Stimulated activated CD8-positive, alpha-beta memory T cell treated with anti-CD3 and anti-CD28 coated beads, Interleukin-15, amount 100 ng/mL, for 48 hours (primary cell): ENCODE data around the gene PKD1L1.
"Not testable (repeated sequence)": the region's sequence is repeated elsewhere in the genome, so short reads cannot be mapped to it uniquely, and the experiment has no call there.

Experiments
- DNase-seq, 2 donors: peaks; one replicate each; pipeline ENCODE4 v3.0.0-alpha.2; 2020; ENCODE audit warnings: low read depth in 2 of 2

PKD1L1 gene

DNA sequence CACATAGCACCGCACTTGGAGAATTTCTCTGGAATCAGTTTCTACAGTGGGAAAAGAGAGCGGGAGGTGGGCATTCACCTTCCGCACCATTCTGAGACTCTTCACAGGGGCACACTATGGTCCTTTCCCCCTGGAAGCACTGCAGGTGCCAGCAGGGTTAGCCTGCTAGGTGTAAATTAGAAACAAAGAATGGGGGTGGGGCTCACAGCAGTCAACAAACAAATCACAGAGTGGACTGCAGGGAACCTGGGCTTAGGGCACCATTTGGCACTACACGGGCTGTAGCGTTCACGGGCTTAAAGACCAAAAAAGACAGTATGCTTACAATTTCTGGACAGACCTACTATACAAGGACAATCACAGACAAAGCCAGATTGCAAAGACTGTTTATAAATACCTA, 8.0 kb upstream of the PKD1L1 start:
- no peak for DNase-seq

GRCh38 chr7:47954231-47954911, 6.1 kb upstream of the PKD1L1 start:
- DNase-seq, result no peak

DNA sequence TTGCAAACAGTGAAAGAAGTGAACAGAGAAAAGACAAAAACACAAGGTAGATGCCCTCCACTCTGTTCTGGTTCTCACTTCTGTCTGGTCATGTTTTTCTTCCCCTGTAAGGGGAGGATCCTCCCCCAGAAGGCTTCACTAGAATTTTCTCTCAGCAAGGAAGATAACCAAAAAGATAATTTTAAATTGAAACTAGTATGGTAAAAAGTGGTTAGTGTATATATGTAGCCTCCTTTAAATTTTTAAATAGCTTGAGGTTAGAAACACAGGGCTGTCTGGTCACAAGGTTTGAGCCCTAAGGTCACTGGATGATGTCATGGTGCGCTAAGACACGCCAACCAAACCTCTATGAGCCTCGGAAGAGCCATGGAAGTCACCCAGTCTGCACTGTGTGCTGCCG, 5.6 kb upstream of the PKD1L1 start:
- no peak for DNase-seq

DNA sequence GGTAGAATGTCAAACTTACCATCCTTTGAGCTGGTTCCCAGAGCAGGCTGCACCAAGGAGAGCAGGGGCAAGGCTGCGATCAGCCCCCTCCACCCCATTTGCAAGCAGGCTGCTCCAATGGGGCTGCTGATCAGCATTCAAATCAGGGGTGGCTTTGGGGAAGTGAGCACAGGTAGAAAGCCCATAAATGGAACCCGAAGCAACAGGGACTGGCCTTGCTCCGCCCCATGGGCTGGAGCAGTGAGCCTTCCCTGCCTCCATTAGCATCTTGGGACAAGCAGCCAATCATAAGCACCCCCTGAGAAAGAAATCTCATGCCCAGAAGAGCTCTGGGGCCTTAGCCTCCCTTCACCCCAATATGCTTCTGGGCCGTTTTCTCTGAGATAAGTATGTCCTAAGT, 4.0 kb upstream of the PKD1L1 start:
- DNase-seq, result no peak

DNA sequence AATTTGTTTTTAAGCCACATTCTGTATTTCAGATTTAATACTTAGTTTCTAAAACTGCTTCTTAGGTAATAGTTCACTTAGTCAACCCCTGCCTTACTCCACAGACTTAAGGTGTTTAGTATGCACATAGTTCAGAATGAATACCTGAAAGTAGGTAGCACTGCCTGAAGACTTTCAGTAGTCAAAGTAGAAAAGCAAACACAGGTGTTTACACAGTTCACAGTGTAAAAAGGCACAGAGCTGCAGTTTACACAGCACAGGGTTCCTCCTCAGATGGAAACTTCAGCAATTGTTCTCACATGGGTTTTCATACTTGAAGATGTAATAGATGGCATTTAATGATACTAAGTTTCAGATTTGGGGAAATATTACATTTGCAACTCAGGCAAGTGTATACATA, 3.1 kb upstream of the PKD1L1 start:
- DNase-seq, result no peak

GRCh38 chr7:47950714-47951113, 2.4 kb upstream of the PKD1L1 start:
- DNase-seq, result no peak

DNA sequence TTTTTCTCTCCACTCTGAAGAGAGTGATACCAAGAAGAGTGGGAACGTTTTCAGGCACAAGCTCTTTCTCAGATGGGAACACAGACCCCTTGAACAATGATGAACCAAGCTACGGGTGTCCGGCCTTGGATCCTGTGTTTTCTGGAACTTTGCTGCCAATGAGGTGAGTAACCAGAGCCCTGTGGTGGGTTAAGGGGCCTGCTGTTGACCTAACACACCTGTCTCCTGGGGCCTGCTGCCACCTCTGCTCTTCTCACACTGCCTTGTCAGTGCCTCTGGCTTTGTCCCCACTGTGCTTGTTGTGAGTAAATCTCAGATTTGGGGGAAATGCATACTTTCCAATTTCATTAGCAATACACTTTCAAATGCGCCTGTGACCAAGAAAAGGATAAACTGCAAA, 1.4 kb upstream of the PKD1L1 start:
- DNase-seq, result no peak

GRCh38 chr7:47947355-47947749, 914 bp downstream of the PKD1L1 start:
- no peak for DNase-seq

- no peak for DNase-seq
These were observed 1.5 kb downstream of the PKD1L1 start for GRCh38 chr7:47946581-47947354.

- DNase-seq, result peak; percentile 29 to 39
These were observed 2.8 kb downstream of the PKD1L1 start for GRCh38 chr7:47945261-47946015.

GRCh38 chr7:47944536-47945260, 3.6 kb downstream of the PKD1L1 start:
- no peak for DNase-seq

GRCh38 chr7:47943676-47944474, 4.4 kb downstream of the PKD1L1 start:
- DNase-seq, result no peak

DNA sequence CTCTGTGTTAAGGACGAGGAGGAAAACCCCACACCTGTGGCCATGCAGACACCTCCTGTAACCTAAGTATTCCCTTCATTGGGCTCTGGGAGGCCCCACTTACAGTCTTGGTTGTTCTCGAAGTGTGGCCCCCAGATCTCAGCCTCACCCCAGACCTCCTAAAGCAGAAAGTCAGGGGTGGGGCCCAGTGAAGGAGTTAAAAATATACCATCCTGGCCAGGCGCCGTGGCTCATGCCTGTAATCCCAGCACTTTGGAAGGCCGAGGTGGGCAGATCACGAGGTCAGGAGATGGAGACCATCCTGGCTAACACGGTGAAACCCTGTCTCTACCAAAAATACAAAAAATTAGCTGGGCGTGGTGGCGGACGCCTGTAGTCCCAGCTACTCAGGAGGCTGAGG, 5.6 kb downstream of the PKD1L1 start:
- DNase-seq, result not testable (repeated sequence)

- DNase-seq, result no peak
These were observed 6.1 kb downstream of the PKD1L1 start for GRCh38 chr7:47942132-47942531.

DNA sequence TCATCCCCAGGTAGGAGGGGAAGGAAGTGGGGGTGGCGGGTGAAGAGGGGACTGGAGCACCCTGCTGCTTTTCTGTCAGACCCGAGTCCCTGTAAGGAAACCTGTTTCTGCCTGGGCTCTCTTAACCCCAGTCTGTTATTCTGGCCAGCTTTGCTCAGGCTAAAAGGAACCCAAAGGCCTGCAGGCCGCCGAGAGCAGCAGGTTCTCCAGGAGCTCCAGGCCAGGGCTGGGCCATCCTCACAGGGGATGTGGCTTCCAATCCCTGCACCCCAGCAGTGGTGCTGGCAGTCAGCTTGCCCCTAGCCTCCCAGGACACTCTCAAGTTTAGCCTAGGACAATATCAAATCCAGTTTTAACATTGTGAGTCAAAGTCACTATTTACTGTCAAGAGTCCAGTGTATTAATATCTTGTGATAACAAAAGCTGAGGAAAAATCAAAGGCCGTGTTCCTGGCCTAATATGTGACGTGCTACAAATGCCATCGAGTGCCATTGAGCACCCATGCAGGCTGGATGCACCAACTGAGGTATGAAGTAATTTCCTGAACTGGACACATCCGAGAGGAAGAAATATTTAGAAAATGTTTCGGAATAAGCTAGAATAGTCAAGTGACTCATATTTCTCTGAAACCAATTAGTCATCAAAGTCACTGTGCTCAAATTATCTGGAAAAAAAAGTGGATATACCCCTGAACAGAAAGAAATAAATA, 7.0 kb downstream of the PKD1L1 start:
- no peak for DNase-seq

- no peak for DNase-seq
These were observed 7.9 kb downstream of the PKD1L1 start for GRCh38 chr7:47940088-47941013.

DNA sequence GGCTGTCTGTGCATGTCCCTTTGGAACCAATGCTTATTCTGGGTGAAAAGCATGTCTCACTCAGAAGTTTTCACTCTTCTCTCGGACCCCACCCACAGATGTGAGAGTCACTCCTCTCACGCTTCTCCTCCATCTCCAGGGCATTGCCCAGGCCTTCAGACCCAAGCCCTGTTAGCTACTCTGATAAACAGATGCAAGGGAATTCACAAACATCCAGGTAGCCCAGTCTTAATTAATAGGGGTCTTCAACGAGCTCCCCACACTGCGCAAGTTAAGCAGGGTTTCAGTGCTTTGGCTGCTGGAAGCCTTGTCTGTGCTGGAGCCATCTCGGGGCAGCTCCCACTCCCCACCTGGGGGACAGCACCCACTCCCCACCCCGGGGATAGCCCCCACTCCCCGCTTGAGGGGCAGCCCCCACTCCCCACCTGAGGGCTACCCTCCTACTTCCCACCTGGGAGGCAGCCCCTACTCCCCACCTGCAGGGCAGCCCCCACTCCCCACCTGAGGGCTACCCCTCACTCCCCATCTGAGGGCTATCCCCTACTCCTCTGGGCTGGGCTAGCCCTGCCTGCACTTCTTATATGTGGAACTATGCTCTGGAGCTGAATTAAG, 8.7 kb downstream of the PKD1L1 start:
- DNase-seq, result no peak

DNA sequence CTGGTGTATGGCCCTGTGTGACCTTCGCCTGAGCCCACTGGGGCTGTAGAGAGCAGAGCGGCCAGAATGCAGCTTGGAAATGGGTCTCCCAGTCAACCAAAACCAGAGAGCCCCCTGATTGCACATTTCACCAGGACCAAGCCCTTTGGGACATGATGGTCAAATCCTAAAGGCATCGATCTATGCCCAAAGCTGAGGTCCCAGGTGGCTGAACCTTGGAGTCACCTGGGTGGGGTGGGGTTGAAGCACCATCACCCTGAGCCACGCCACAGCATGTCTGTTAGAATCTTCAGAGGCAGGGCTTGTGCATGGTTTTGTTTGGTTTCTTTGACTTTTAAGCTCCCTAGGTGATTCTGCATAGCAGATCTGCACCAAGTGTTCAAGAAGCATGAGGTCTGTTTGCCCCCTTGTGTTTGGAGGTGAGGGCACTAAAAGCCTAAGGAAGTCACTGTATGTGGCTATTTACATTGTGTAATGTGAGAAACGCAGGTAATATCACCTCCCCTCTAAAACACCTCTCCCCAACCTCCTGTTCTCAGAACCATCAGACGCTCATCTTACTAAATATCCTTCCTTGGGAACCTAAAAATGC, 9.6 kb downstream of the PKD1L1 start:
- no peak for DNase-seq
